Fibroblast of lung (primary cell): ENCODE measurements around the gene UTF1. TPM values are rescaled to one million over a fixed set of nuclear protein-coding genes. Genes with fewer than 3 reads are reported as not detected.
"Not testable (repeated sequence)": the region's sequence is repeated elsewhere in the genome, so short reads cannot be mapped to it uniquely, and the experiment has no call there.

ENCODE experiments used
- DNase-seq, 2 donors: peaks; one replicate each; pipeline versions ENCODE4 v3.0.0 to v3.0.0-alpha.2; 2010; ENCODE audit warnings: low read depth in 2 of 2
- H2AFZ ChIP-seq: 2 replicates; pipeline ENCODE4 v1.5.1; 2012; ENCODE audit warnings: low read length, control low read depth, inconsistent platforms
- H3K27ac ChIP-seq: 2 replicates; pipeline ENCODE4 v1.5.1; 2011; ENCODE audit warnings: low read length, control low read depth; ENCODE audit not compliant: insufficient read depth
- H3K27me3 ChIP-seq: 2 replicates; pipeline ENCODE4 v1.5.1; 2011; ENCODE audit warnings: mild to moderate bottlenecking, low read length; ENCODE audit not compliant: control insufficient read depth, insufficient read depth
- H3K36me3 ChIP-seq: 2 replicates; pipeline ENCODE4 v1.5.1; 2011; ENCODE audit warnings: low read length; ENCODE audit not compliant: control insufficient read depth, insufficient read depth
- H3K4me1 ChIP-seq: 2 replicates; pipeline ENCODE4 v1.5.1; 2011; ENCODE audit warnings: low read length; ENCODE audit not compliant: control insufficient read depth, insufficient read depth; ENCODE audit errors: extremely low read depth
- H3K4me2 ChIP-seq: 2 replicates; pipeline ENCODE4 v1.5.1; 2011; ENCODE audit warnings: low read length, control low read depth; ENCODE audit not compliant: insufficient read depth; ENCODE audit errors: extremely low read depth
- H3K4me3 ChIP-seq, 4 experiments: fragments of 200-600 bp in 1 of 4; sonication (generic) in 1 of 4; replicated peaks in 1 of 4; 2 replicates each; pipeline ENCODE4 v1.5.1; 2011 to 2016; ENCODE audit warnings: low read length in 4 of 4, low read depth in 3 of 4, mild to moderate bottlenecking in 3 of 4, control low read depth in 2 of 4, inconsistent platforms in 1 of 4, mixed read lengths in 1 of 4; ENCODE audit not compliant: insufficient read depth in 1 of 4; ENCODE audit errors: control extremely low read depth in 1 of 4
- H3K79me2 ChIP-seq: 2 replicates; pipeline ENCODE4 v1.5.1; 2012; ENCODE audit warnings: mild to moderate bottlenecking, low read length, inconsistent platforms; ENCODE audit not compliant: control insufficient read depth, insufficient read depth
- H3K9ac ChIP-seq: 2 replicates; pipeline ENCODE4 v1.5.1; 2011; ENCODE audit warnings: mild to moderate bottlenecking, low read length, control low read depth; ENCODE audit not compliant: insufficient read depth
- H3K9me3 ChIP-seq: 2 replicates; pipeline ENCODE4 v1.5.1; 2012; ENCODE audit warnings: low read depth, low read length; ENCODE audit not compliant: control insufficient read depth, insufficient read depth
- H4K20me1 ChIP-seq: 2 replicates; pipeline ENCODE4 v1.5.1; 2011; ENCODE audit warnings: low read length; ENCODE audit not compliant: control insufficient read depth, insufficient read depth; ENCODE audit errors: extremely low read depth
- EZH2 ChIP-seq: IDR thresholded peaks from 2 replicates; pipeline ENCODE4 v1.5.1; 2012; ENCODE audit warnings: low read length, control low read depth, mild to moderate bottlenecking; ENCODE audit errors: missing control alignments
- polyA plus RNA-seq, 2 donors: library from polyadenylated mRNA; depleted of rRNA in 1 of 2; stranded (reverse) in 1 of 2; unstranded in 1 of 2; fragments of >200 nt; gene quantifications; 2 replicates each; pipeline ENCODE4 v1.2.1, GENCODE V29; 2011 to 2012; ENCODE audit warnings: missing spikeins in 1 of 2
- total RNA-seq: library from RNA; depleted of rRNA; stranded (reverse); fragments of >200 nt; gene quantifications from 2 replicates; pipeline ENCODE4 v1.2.1, GENCODE V29; 2014
- TF ChIP-seq, protein P1 (sequence below), 2 donors: IDR thresholded peaks in 1 of 2; conservative IDR thresholded peaks in 1 of 2; 1 replicate in 1 of 2; 2 replicates in 1 of 2; pipeline ENCODE4 v1.5.1; 2011 to 2012; ENCODE audit warnings: low read length in 2 of 2, control low read depth in 1 of 2, inconsistent platforms in 1 of 2, low read depth in 1 of 2, mild to moderate bottlenecking in 1 of 2

UTF1 gene
- total and polyA plus RNA-seq, 2 donors (not counting 1 experiment from before 2014, with no cell fraction given), result not detected

DNA sequence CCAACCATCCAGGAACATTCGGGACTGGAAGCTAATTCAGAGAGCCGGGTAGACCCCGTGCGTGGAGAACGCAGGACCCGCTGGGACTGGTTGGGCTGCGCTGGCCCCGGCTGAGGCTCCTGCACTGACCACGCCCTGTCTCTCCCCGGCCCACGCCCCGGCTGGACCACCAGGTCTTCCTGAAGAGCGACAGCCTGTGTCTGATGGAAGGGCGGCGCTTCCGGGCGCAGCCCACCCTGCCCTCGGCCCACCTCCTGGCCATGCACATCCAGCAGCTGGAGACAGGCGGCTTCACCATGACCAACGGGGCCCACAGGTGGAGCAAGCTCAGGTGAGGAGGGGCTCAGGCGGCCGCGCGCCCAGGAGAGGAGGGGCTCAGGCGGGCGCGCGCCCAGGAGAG, 10.2 kb upstream of the UTF1 start:
- no peaks in the 10 kb centered on the region for H3K27me3 ChIP-seq
- no peak overlapping the region for H3K4me3 ChIP-seq

DNA sequence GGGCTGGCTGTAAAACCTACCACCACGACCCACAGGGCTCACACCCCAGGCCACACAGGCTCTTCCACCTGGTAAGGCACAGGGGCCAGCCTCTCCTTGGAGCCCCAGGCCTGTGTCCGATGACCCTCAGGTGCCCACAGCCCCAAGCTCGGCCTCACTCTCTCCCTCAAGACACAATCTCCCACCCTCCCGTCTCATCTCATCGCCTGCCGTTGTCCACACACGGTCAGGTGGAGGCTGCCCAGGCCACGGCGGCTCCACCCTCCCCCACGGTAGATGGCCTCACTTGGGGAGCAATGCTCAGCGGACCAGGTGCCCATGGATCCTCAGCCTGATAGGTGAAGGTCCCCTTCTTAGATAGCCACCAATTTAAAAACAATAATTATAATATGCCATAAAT, 8.7 kb upstream of the UTF1 start:
- TF ChIP-seq, protein P1, sequence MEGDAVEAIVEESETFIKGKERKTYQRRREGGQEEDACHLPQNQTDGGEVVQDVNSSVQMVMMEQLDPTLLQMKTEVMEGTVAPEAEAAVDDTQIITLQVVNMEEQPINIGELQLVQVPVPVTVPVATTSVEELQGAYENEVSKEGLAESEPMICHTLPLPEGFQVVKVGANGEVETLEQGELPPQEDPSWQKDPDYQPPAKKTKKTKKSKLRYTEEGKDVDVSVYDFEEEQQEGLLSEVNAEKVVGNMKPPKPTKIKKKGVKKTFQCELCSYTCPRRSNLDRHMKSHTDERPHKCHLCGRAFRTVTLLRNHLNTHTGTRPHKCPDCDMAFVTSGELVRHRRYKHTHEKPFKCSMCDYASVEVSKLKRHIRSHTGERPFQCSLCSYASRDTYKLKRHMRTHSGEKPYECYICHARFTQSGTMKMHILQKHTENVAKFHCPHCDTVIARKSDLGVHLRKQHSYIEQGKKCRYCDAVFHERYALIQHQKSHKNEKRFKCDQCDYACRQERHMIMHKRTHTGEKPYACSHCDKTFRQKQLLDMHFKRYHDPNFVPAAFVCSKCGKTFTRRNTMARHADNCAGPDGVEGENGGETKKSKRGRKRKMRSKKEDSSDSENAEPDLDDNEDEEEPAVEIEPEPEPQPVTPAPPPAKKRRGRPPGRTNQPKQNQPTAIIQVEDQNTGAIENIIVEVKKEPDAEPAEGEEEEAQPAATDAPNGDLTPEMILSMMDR (conservative IDR thresholded peaks at IDR 0.05 in 1 of 2, IDR thresholded peaks at IDR 0.05 in 1 of 2; ENCODE audit: low read depth in 1 of 2, low read length in 2 of 2), result no peak
- TF ChIP-seq EZH2, result no peak
- H3K4me3 ChIP-seq, result no peak overlapping the region
- no peak overlapping the region for H3K9ac ChIP-seq
- no peaks in the 10 kb centered on the region for H3K4me1 ChIP-seq
- no peak overlapping the region for H2AFZ ChIP-seq
- no peaks in the 10 kb centered on the region for H3K27me3 ChIP-seq
- H3K27ac ChIP-seq, result no peak overlapping the region
- H3K4me2 ChIP-seq, result no peak overlapping the region
- no peaks in the 10 kb centered on the region for H4K20me1 ChIP-seq
- no peaks in the 10 kb centered on the region for H3K9me3 ChIP-seq
- H3K79me2 ChIP-seq, result no peaks in the 10 kb centered on the region
- no peaks in the 10 kb centered on the region for H3K36me3 ChIP-seq
- no peak for DNase-seq

More for the DNA sequence above, 10.2 kb upstream of the UTF1 start:
- no peak for DNase-seq
- Histone ChIP-seq H2AFZ (no peak overlapping the region), H3K4me2 (no peak overlapping the region), H4K20me1 (no peaks in the 10 kb centered on the region), H3K79me2 (no peaks in the 10 kb centered on the region), H3K4me1 (no peaks in the 10 kb centered on the region), H3K27ac (no peak overlapping the region), H3K36me3 (no peaks in the 10 kb centered on the region), H3K9ac (no peak overlapping the region), H3K9me3 (no peaks in the 10 kb centered on the region)
- TF ChIP-seq, protein P1 (conservative IDR thresholded peaks at IDR 0.05 in 1 of 2, IDR thresholded peaks at IDR 0.05 in 1 of 2; ENCODE audit: low read depth in 1 of 2, low read length in 2 of 2), result no peak
- TF ChIP-seq EZH2, result no peak

DNA sequence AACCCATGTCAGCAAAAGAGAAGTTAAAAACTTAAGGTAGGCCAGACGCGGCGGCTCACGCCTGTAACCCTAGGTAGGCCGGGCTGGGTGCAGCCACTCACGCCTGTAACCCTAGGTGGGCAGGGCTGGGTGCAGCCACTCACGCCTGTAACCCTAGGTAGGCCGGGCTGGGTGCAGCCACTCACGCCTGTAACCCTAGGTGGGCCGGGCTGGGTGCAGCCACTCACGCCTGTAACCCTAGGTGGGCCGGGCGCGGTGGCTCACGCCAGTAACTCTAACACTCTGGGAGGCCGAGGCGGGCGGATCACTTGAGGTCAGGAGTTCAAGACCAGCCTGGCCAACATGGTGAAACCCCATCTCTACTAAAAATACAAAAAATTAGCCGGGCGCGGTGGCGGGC, 8.3 kb upstream of the UTF1 start:
- H3K27me3 ChIP-seq, H3K9me3 ChIP-seq, H3K9ac ChIP-seq, H3K4me1 ChIP-seq, H3K36me3 ChIP-seq, H4K20me1 ChIP-seq, H3K79me2 ChIP-seq, DNase-seq, H3K27ac ChIP-seq, H3K4me3 ChIP-seq, H3K4me2 ChIP-seq, H2AFZ ChIP-seq: not testable (repeated sequence)
